ENCODE measurements around the gene CDK14.

CDK14 gene

GRCh38 chr7:91107460-91107859 is 511.3 kb downstream of the CDK14 start:
- DNase-seq = no peak
- Mint-ChIP-seq H3K27ac (no peak overlapping the region), H3K36me3 (ENCODE audit: low read depth) (no peaks in the 10 kb centered on the region), H3K4me3 (no peak overlapping the region), H3K27me3 (no peaks in the 10 kb centered on the region), H3K9me3 (no peaks in the 10 kb centered on the region), H3K4me1 (ENCODE audit: low read depth) (no peaks in the 10 kb centered on the region)

DNA sequence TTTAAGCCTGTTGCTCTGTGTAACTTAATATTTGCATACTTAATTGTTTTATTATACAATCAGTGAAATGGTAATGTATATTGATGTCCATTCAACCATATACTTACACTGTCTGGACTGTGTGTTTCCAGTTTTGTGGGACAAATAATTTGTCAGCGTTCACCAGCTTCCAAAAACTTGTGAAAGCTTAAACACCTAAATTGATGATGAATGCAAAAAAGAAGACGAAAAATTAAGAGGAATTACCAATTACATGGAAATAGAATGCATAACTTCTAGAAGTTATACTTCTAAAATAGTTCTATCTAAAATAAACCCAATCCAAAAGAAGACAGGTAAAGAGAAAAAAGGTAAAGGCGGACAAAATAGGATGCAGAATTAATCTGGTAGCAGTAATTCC is 513.1 kb downstream of the CDK14 start:
- H3K27me3 Mint-ChIP-seq = no peaks in the 10 kb centered on the region
- no peak overlapping the region for H3K4me3 Mint-ChIP-seq
- no peak for DNase-seq
- H3K4me1 Mint-ChIP-seq (ENCODE audit: low read depth) = no peaks in the 10 kb centered on the region
- H3K27ac Mint-ChIP-seq = no peak overlapping the region
- H3K9me3 Mint-ChIP-seq = no peaks in the 10 kb centered on the region
- no peaks in the 10 kb centered on the region for H3K36me3 Mint-ChIP-seq (ENCODE audit: low read depth)

GRCh38 chr7:91112902-91113341 is 516.8 kb downstream of the CDK14 start:
- H3K27me3 Mint-ChIP-seq = no peaks in the 10 kb centered on the region
- H3K27ac Mint-ChIP-seq = no peak overlapping the region
- no peaks in the 10 kb centered on the region for H3K9me3 Mint-ChIP-seq
- no peaks in the 10 kb centered on the region for H3K4me1 Mint-ChIP-seq (ENCODE audit: low read depth)
- DNase-seq = no peak
- no peak overlapping the region for H3K4me3 Mint-ChIP-seq
- H3K36me3 Mint-ChIP-seq (ENCODE audit: low read depth) = no peaks in the 10 kb centered on the region

- no peaks in the 10 kb centered on the region for H3K36me3 Mint-ChIP-seq (ENCODE audit: low read depth)
- DNase-seq = no peak
- H3K27ac Mint-ChIP-seq = no peak overlapping the region
- no peak overlapping the region for H3K4me3 Mint-ChIP-seq
- no peaks in the 10 kb centered on the region for H3K4me1 Mint-ChIP-seq (ENCODE audit: low read depth)
- no peaks in the 10 kb centered on the region for H3K9me3 Mint-ChIP-seq
- no peaks in the 10 kb centered on the region for H3K27me3 Mint-ChIP-seq
Observed at GRCh38 chr7:91114232-91114631, 518.1 kb downstream of the CDK14 start.

DNA sequence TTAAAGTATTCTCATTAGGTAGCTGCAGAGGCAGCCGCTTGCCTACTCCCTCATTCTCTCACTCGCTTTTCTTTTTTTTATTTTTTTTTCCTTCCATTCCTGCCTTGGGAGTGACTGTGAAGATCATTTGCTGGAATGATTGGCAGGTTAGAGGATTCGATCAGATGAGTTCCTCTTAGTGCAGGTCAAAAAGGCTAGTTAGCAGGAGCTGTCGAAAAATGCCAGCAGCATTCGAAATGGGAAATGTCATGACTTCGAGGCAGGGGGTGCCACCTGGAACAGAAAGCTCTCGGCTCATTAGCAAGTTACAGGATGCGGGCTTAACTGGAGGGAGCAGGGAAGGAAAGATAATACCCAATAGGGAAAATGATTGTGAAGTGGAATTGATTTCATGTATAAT is 530.6 kb downstream of the CDK14 start:
- H3K36me3 Mint-ChIP-seq (ENCODE audit: low read depth) = no peaks in the 10 kb centered on the region
- no peak overlapping the region for H3K27ac Mint-ChIP-seq
- no peaks in the 10 kb centered on the region for H3K27me3 Mint-ChIP-seq
- no peak overlapping the region for H3K4me3 Mint-ChIP-seq
- H3K4me1 Mint-ChIP-seq (ENCODE audit: low read depth) = no peaks in the 10 kb centered on the region
- H3K9me3 Mint-ChIP-seq = no peaks in the 10 kb centered on the region
- DNase-seq = no peak

DNA sequence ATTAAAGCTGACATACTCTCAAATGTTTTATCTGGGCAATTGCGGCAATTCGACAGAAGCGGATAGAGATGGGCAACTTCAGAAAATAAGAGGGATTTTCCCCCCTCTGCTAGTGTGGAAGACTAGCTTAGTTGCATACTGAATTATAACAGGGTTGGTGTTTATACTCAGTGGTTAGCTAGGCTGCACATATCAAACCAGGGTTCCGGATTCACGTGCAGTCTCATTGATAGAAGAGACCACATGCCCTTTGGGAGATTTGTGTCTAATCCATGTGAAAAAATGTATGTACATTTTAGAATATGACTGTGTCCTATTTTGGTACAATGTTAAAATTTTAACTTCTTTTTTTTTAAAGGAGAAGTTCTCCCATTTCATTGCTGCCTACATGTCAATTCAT is 531.2 kb downstream of the CDK14 start:
- Mint-ChIP-seq H3K27ac (no peak overlapping the region), H3K27me3 (no peaks in the 10 kb centered on the region), H3K36me3 (ENCODE audit: low read depth) (no peaks in the 10 kb centered on the region), H3K4me3 (no peak overlapping the region), H3K4me1 (ENCODE audit: low read depth) (no peaks in the 10 kb centered on the region), H3K9me3 (no peaks in the 10 kb centered on the region)
- DNase-seq = no peak

DNA sequence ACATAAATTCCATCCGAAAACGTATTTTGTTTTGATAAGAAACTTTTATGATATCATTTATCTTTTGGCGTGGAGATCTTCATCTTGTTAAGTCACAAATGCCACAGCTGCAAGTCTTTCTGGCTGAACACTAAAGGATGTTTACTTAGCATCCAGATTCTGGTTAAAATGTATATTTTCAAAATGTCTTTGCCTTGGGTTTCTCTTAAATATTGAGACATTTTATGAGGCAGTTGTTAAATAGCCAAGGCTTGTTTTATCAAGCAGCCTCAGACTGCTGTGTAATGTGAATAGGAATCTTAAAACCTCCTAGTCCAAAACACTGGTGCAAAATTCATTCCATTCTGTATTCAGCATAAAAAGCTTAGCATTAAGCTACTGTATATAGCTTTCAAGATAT is 531.8 kb downstream of the CDK14 start:
- no peak for DNase-seq
- H3K27me3 Mint-ChIP-seq = no peaks in the 10 kb centered on the region
- H3K36me3 Mint-ChIP-seq (ENCODE audit: low read depth) = no peaks in the 10 kb centered on the region
- no peaks in the 10 kb centered on the region for H3K9me3 Mint-ChIP-seq
- no peaks in the 10 kb centered on the region for H3K4me1 Mint-ChIP-seq (ENCODE audit: low read depth)
- no peak overlapping the region for H3K27ac Mint-ChIP-seq
- no peak overlapping the region for H3K4me3 Mint-ChIP-seq

- Mint-ChIP-seq H3K27me3 (no peaks in the 10 kb centered on the region), H3K27ac (no peak overlapping the region), H3K9me3 (no peaks in the 10 kb centered on the region), H3K36me3 (ENCODE audit: low read depth) (no peaks in the 10 kb centered on the region), H3K4me3 (no peak overlapping the region), H3K4me1 (ENCODE audit: low read depth) (no peaks in the 10 kb centered on the region)
- no peak for DNase-seq
Observed at GRCh38 chr7:91128683-91129348, 532.7 kb downstream of the CDK14 start.

- H3K4me1 Mint-ChIP-seq (ENCODE audit: low read depth) = no peaks in the 10 kb centered on the region
- no peaks in the 10 kb centered on the region for H3K36me3 Mint-ChIP-seq (ENCODE audit: low read depth)
- H3K9me3 Mint-ChIP-seq = no peaks in the 10 kb centered on the region
- H3K27ac Mint-ChIP-seq = no peak overlapping the region
- DNase-seq = no peak
- no peak overlapping the region for H3K4me3 Mint-ChIP-seq
- no peaks in the 10 kb centered on the region for H3K27me3 Mint-ChIP-seq
Observed at GRCh38 chr7:91135300-91135699, 539.2 kb downstream of the CDK14 start.

DNA sequence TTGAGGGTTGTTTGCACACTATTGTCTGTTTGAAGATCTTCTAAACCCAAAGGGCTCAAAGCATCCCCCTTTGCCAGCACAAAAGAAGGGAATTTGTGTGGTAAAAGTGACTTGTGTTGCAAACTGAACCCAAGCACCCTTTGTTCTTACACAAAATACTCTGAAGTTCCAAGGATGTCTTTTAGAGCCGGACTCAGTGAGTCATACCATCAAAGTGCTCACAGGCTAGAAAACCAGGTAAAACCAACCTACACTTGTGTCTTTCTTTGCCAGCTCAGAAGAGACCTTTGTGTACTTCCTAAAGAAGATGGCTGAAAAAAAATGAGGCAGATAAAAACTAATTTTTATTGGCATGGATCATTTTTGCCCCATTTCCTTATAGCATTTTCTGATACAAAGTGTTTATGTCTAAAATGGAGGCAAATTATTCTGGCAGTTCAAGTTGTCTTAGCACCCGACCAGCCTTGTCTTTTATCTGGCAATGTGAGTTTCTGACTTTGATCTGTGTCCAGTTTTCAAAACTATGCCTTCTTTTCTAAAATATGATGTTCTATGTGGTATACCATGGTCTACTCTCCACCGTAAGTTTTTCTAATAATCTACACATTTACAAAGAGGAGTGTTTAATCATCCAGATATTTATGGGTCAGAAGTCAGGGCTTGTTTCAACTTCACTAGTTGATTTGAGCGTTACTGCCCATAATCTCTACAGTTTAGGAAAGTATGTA is 539.7 kb downstream of the CDK14 start:
- Mint-ChIP-seq H3K36me3 (ENCODE audit: low read depth) (no peaks in the 10 kb centered on the region), H3K27me3 (no peaks in the 10 kb centered on the region), H3K4me3 (no peak overlapping the region), H3K4me1 (ENCODE audit: low read depth) (no peaks in the 10 kb centered on the region), H3K27ac (no peak overlapping the region), H3K9me3 (no peaks in the 10 kb centered on the region)
- no peak for DNase-seq

GRCh38 chr7:91137153-91137787 is 541.1 kb downstream of the CDK14 start:
- Mint-ChIP-seq H3K4me3 (no peak overlapping the region), H3K9me3 (no peaks in the 10 kb centered on the region), H3K4me1 (ENCODE audit: low read depth) (no peaks in the 10 kb centered on the region), H3K27ac (no peak overlapping the region), H3K27me3 (no peaks in the 10 kb centered on the region), H3K36me3 (ENCODE audit: low read depth) (no peaks in the 10 kb centered on the region)
- no peak for DNase-seq

DNA sequence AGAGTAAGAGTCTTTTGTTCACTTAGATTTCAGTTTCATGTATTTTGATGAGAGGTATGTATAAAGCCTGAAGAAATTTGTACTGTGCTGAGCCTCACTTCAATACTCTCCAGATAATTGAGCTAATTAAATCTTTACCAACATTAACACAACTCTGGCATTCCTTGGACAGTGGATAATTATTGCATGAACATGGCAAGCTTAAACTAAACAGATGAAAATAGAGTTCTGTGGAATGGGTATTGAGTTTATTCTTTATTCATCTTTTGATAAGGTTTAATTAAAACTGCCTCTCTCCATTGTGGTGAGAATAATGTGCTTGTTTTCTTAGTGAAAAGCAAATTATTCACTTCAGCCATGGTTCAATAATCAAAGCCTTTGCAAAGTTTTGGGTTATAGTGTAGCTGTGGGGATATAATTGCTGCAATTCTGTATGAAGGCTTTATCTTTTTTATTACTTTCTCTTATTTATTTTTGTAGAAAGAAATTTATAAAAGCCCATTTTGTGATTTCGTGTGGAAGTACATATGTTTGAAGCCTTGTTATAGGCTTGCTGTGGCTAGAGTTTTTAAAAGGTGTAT is 541.8 kb downstream of the CDK14 start:
- Mint-ChIP-seq H3K9me3 (no peaks in the 10 kb centered on the region), H3K27ac (no peak overlapping the region)

GRCh38 chr7:91140286-91140685 is 544.2 kb downstream of the CDK14 start:
- Mint-ChIP-seq H3K27me3 (no peaks in the 10 kb centered on the region), H3K36me3 (ENCODE audit: low read depth) (no peaks in the 10 kb centered on the region), H3K4me3 (no peak overlapping the region), H3K27ac (no peak overlapping the region), H3K9me3 (no peaks in the 10 kb centered on the region), H3K4me1 (ENCODE audit: low read depth) (no peaks in the 10 kb centered on the region)
- DNase-seq = no peak

More for the DNA sequence above, 541.8 kb downstream of the CDK14 start:
- H3K4me3 Mint-ChIP-seq = no peak overlapping the region
- DNase-seq = no peak
- H3K36me3 Mint-ChIP-seq (ENCODE audit: low read depth) = no peaks in the 10 kb centered on the region
- H3K27me3 Mint-ChIP-seq = no peaks in the 10 kb centered on the region
- H3K4me1 Mint-ChIP-seq (ENCODE audit: low read depth) = no peaks in the 10 kb centered on the region

DNA sequence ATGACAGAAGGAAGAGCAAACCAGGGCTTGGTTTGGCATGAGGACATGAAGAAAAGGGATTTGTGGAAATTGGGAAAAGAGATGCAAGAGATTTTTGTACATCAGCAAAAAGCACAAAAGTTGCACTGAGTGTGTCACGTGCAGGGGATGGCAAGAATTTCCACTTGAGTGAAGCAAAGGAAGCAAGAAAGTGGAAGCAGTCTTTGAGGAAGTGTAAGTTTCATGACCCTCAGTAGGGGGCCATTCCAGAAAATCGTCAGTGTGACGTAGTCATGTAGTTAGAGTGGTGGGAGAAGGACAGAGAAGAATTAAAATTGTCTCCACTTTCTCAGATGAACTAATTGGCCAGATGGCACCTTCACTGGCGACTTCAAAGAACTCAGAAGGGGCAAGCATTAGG is 544.9 kb downstream of the CDK14 start:
- H3K4me3 Mint-ChIP-seq = no peak overlapping the region
- H3K27ac Mint-ChIP-seq = no peak overlapping the region
- H3K9me3 Mint-ChIP-seq = no peaks in the 10 kb centered on the region
- H3K36me3 Mint-ChIP-seq (ENCODE audit: low read depth) = no peaks in the 10 kb centered on the region
- H3K4me1 Mint-ChIP-seq (ENCODE audit: low read depth) = no peaks in the 10 kb centered on the region
- no peak for DNase-seq
- H3K27me3 Mint-ChIP-seq = no peaks in the 10 kb centered on the region

DNA sequence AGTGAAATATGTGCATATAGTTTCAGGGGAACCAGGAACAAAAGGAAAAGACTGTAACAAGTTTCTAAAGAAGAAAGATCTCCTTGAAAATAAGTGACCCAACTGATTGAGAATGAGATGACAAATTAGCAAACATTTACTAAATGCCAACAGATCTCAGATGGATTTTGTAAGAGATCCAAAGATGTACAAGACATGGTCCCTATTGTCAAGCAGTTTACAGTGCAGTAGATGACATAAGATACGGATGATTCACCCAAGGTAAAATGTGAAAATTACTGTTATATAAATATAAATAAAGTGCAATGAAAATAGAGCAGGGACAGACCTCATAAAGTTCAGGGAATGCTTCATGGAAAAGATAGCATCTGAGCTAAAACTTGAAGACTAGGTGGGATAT is 546.6 kb downstream of the CDK14 start:
- no peak overlapping the region for H3K4me3 Mint-ChIP-seq

More for the DNA sequence above, 546.6 kb downstream of the CDK14 start:
- Mint-ChIP-seq H3K9me3 (no peaks in the 10 kb centered on the region), H3K4me1 (ENCODE audit: low read depth) (no peaks in the 10 kb centered on the region), H3K36me3 (ENCODE audit: low read depth) (no peaks in the 10 kb centered on the region), H3K27me3 (no peaks in the 10 kb centered on the region), H3K27ac (no peak overlapping the region)
- no peak for DNase-seq

Data from activated T-cell treated with anti-CD3 and anti-CD28 coated beads, Interleukin-2, amount 50 U/mL, for 24 hours (primary cell).